ENCODE data around the gene LRP1. TPM values are rescaled to one million over a fixed set of nuclear protein-coding genes. Genes with fewer than 3 reads are reported as not detected.
A peak's percentile ranks its signal among the peaks of the same experiment; 100 is the strongest.

Gene LRP1
- total RNA-seq, 1 donor from 2014 or later = 369 TPM

GRCh38 chr12:57181561-57182155 is 53.4 kb downstream of the LRP1 start:
- Mint-ChIP-seq H3K4me1 (ENCODE audit: low read depth, unreplicated experiment) (peaks cover 5% of the 10 kb centered on the region), H3K27ac (ENCODE audit: unreplicated experiment) (no peak overlapping the region), H3K27me3 (ENCODE audit: low read depth, unreplicated experiment) (no peaks in the 10 kb centered on the region), H3K4me3 (ENCODE audit: unreplicated experiment) (no peak overlapping the region), H3K9me3 (ENCODE audit: unreplicated experiment) (no peaks in the 10 kb centered on the region), H3K36me3 (ENCODE audit: low read depth, unreplicated experiment) (peaks cover 34% of the 10 kb centered on the region)
- DNase-seq (ENCODE audit: low read depth) (peak; percentile 10), FAIRE-seq (no peak)
- no peak overlapping the region for H3K4me2 ChIP-seq (ENCODE audit: low read length)
- H3K9me3 ChIP-seq (ENCODE audit: insufficient read depth, low read depth, low read length) = no peaks in the 10 kb centered on the region
- no peak overlapping the region for H3K4me3 ChIP-seq (ENCODE audit: insufficient read depth, low read depth, low read length)
- H3K9ac ChIP-seq (ENCODE audit: low read length) = no peak overlapping the region
- no peak overlapping the region for H2AFZ ChIP-seq (ENCODE audit: low read depth, low read length)
- peaks cover 33% of the 10 kb centered on the region for H3K36me3 ChIP-seq (ENCODE audit: insufficient read depth, low read length)
- peaks cover 76% of the 10 kb centered on the region for H4K20me1 ChIP-seq (ENCODE audit: insufficient read depth, low read length)
- no peaks in the 10 kb centered on the region for H3K79me2 ChIP-seq (ENCODE audit: insufficient read depth, low read length)
- H3K4me1 ChIP-seq (ENCODE audit: insufficient read depth, low read length) = no peaks in the 10 kb centered on the region
- TF ChIP-seq CTCF (IDR thresholded peaks at IDR 0.05; ENCODE audit: insufficient read depth, low read depth, low read length) = no peak
- TF ChIP-seq EZH2 (IDR thresholded peaks at IDR 0.05; ENCODE audit: insufficient read depth, low read length) = no peak
- H3K27ac ChIP-seq (ENCODE audit: low read depth, low read length) = no peak overlapping the region
- H3K27me3 ChIP-seq (ENCODE audit: insufficient read depth, low read length) = no peaks in the 10 kb centered on the region

GRCh38 chr12:57182918-57183575 is 54.8 kb downstream of the LRP1 start:
- Histone ChIP-seq H3K36me3 (ENCODE audit: insufficient read depth, low read length) (peaks cover 39% of the 10 kb centered on the region), H3K9ac (ENCODE audit: low read length) (no peak overlapping the region), H3K4me3 (ENCODE audit: insufficient read depth, low read depth, low read length) (no peak overlapping the region), H4K20me1 (ENCODE audit: insufficient read depth, low read length) (peaks cover 79% of the 10 kb centered on the region), H3K4me2 (ENCODE audit: low read length) (no peak overlapping the region), H3K27ac (ENCODE audit: low read depth, low read length) (no peak overlapping the region), H3K4me1 (ENCODE audit: insufficient read depth, low read length) (no peaks in the 10 kb centered on the region), H3K9me3 (ENCODE audit: insufficient read depth, low read depth, low read length) (no peaks in the 10 kb centered on the region), H3K27me3 (ENCODE audit: insufficient read depth, low read length) (no peaks in the 10 kb centered on the region), H2AFZ (ENCODE audit: low read depth, low read length) (no peak overlapping the region), H3K79me2 (ENCODE audit: insufficient read depth, low read length) (no peaks in the 10 kb centered on the region)
- H3K27ac Mint-ChIP-seq (ENCODE audit: unreplicated experiment) = no peak overlapping the region
- FAIRE-seq (peak; percentile 9), DNase-seq (ENCODE audit: low read depth) (peak; percentile 27)
- TF ChIP-seq EZH2 (IDR thresholded peaks at IDR 0.05; ENCODE audit: insufficient read depth, low read length) (no peak), CTCF (IDR thresholded peaks at IDR 0.05; ENCODE audit: insufficient read depth, low read depth, low read length) (peak; percentile 84)
- peaks cover 5% of the 10 kb centered on the region for H3K4me1 Mint-ChIP-seq (ENCODE audit: low read depth, unreplicated experiment)
- H3K27me3 Mint-ChIP-seq (ENCODE audit: low read depth, unreplicated experiment) = no peaks in the 10 kb centered on the region
- H3K36me3 Mint-ChIP-seq (ENCODE audit: low read depth, unreplicated experiment) = peaks cover 37% of the 10 kb centered on the region
- no peak overlapping the region for H3K4me3 Mint-ChIP-seq (ENCODE audit: unreplicated experiment)
- no peaks in the 10 kb centered on the region for H3K9me3 Mint-ChIP-seq (ENCODE audit: unreplicated experiment)

Measured in astrocyte (in vitro differentiated cells and primary cell).